Body of pancreas (tissue), 4 donors: Measurements from ENCODE around the gene MTERF4.

Experiments
- POLR2A ChIP-seq, 3 donors: fragments of 450-650 bp; IDR thresholded peaks; one replicate each; pipeline ENCODE4 v1.6.1; 2016; ENCODE audit warnings: antibody characterized with exemption in 3 of 3, mild to moderate bottlenecking in 2 of 3
- TF ChIP-seq, protein P1 (sequence below), 7 experiments: fragments of 450-650 bp in 4 of 7; fragments of 200-600 bp in 3 of 7; sonication (generic) in 3 of 7; IDR thresholded peaks; one replicate each; pipeline ENCODE4 v1.5.1; 2016 to 2019; ENCODE audit warnings: antibody characterized with exemption in 7 of 7

DNA sequence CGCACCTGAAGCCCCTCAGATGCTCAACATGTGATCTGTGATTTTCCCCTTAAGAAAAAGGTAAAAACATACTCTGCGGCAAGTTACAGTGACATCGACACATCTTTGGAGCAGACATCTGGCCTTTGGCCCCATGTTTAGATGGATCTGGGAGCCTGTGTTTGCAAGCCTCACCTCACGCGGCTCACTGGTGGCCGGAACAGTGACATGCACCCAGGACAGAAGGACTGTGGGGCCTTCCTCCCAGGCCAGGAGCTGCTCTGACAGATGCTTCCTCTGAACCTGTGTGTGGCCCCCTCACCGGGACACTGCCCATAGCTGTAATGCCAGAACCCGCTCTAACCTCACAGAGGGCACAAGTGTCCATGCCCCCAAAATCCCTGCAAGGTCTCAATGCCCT, 34.1 kb upstream of the MTERF4 start:
- TF ChIP-seq, protein P1, sequence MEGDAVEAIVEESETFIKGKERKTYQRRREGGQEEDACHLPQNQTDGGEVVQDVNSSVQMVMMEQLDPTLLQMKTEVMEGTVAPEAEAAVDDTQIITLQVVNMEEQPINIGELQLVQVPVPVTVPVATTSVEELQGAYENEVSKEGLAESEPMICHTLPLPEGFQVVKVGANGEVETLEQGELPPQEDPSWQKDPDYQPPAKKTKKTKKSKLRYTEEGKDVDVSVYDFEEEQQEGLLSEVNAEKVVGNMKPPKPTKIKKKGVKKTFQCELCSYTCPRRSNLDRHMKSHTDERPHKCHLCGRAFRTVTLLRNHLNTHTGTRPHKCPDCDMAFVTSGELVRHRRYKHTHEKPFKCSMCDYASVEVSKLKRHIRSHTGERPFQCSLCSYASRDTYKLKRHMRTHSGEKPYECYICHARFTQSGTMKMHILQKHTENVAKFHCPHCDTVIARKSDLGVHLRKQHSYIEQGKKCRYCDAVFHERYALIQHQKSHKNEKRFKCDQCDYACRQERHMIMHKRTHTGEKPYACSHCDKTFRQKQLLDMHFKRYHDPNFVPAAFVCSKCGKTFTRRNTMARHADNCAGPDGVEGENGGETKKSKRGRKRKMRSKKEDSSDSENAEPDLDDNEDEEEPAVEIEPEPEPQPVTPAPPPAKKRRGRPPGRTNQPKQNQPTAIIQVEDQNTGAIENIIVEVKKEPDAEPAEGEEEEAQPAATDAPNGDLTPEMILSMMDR (IDR thresholded peaks at IDR 0.05) = no peak
- no peak for TF ChIP-seq POLR2A (IDR thresholded peaks at IDR 0.05)
